Stimulated activated naive CD8-positive, alpha-beta T cell treated with anti-CD3 and anti-CD28 coated beads, Interleukin-15, Interleukin-2, amounts not matched to agents 100 U/mL and 50 U/mL, for 24 hours (primary cell): ENCODE measurements around the gene KNDC1.
A peak's percentile ranks its signal among the peaks of the same experiment; 100 is the strongest.
"Not testable (repeated sequence)": the region's sequence is repeated elsewhere in the genome, so short reads cannot be mapped to it uniquely, and the experiment has no call there.

Experiments
- ATAC-seq: fragments of 150-1000 bp; cut with Tn5 transposase; one replicate; pipeline ENCODE4 v1.10.0; 2021
- DNase-seq: peaks from one replicate; pipeline ENCODE4 v3.0.0; 2021

KNDC1 gene

GRCh38 chr10:133126431-133127290, 33.4 kb upstream of the KNDC1 start:
- no peak for ATAC-seq
- no peak for DNase-seq

GRCh38 chr10:133127291-133128125, 32.5 kb upstream of the KNDC1 start:
- DNase-seq (peak; percentile 63), ATAC-seq (no peak)

GRCh38 chr10:133128126-133129070, 31.6 kb upstream of the KNDC1 start:
- ATAC-seq, result no peak
- DNase-seq, result no peak

- ATAC-seq, result no peak
- no peak for DNase-seq
Measured at GRCh38 chr10:133129071-133129858, 30.8 kb upstream of the KNDC1 start.

- ATAC-seq (no peak), DNase-seq (no peak)
Measured at GRCh38 chr10:133129859-133130495, 30.0 kb upstream of the KNDC1 start.

DNA sequence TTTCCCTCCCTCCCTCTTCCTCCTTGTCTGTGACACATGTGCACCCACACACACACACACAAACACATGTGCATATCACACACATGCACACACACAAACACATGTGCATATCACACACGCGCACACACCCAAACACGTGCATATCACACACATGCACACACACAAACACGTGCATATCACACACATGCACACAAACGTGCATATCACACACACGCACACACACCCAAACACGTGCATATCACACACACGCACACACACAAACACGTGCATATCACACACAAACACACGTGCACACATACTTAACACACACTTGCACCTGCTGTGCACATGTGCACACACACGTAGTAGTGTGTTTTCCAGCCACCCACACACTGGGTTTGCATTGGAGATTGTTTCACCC, 29.4 kb upstream of the KNDC1 start:
- no peak for ATAC-seq
- DNase-seq, result no peak

DNA sequence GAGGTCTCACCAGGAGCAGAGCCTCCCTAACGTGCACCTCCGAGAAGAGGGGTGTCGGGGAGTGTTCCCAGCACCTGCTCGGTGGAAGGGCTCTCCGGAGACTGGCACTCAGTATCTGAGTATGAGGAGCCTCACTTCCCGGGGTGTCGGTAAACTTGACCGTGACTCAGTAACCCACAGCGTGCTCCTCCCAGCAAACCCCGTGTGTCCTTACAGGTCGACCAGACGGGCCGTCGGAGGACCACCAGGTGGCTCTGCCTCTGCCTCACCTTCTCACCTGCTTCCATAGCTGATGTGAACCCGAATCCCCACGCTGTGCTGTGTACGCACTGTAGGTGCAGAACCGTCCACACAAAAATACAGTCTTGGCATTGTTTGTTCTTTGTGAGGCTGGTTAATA, 29.0 kb upstream of the KNDC1 start:
- no peak for ATAC-seq
- no peak for DNase-seq

DNA sequence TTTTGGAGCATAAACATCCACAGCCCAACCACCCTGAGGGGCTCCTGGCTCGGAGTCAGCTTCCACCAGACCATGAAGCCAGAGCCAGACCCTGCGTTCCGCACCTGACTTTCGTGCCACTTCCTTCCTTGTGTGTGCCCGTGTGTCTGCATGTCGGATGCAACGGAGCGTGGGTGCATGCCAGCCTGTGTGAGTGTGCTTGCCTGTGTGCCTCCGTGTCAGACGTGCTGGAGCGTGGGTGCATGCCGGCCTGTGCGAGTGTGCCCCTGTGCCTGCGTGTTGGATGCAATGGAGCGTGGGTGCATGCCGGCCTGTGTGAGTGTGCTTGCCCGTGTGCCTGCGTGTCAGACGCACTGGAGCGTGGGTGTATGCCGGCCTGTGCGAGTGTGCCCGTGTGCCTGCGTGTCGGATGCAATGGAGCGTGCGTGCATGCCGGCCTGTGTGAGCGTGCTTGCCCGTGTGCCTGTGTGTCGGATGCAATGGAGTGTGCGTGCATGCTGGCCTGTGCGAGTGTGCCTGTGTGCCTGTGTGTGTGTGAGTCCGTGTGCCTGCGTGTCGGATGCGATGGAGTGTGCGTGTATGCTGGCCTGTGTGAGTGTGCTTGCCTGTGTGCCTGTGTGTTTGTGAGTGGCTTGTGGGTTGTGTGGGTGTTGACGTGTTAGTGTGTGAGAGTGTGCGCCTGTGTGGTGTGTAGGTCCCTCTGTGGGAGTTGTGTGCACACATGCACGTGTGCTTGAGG, 28.1 kb upstream of the KNDC1 start:
- DNase-seq (no peak), ATAC-seq (no peak)

- ATAC-seq, result no peak
- DNase-seq, result no peak
Measured at GRCh38 chr10:133132473-133133291, 27.3 kb upstream of the KNDC1 start.

- ATAC-seq (no peak), DNase-seq (no peak)
Measured at GRCh38 chr10:133133471-133134231, 26.4 kb upstream of the KNDC1 start.

- ATAC-seq (no peak), DNase-seq (no peak)
Measured at GRCh38 chr10:133134411-133135115, 25.5 kb upstream of the KNDC1 start.

DNA sequence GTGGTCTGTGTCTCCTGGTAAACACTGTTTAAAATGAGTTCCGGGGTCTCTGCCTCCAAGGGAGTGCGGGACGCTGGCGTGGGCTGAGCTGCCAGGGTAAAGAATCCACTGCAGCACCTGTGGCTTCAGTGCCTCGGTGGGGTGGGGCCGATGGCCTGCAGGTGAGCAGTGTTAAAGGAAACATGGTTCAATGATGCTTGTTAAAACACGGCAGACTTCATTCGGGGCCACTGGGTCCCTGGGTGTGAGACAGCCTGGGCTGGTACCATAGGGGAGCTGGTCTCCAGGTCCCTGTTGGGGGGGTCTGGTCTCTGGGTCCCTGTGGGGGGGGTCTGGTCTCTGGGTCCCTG, 24.9 kb upstream of the KNDC1 start:
- ATAC-seq (no peak), DNase-seq (no peak)

DNA sequence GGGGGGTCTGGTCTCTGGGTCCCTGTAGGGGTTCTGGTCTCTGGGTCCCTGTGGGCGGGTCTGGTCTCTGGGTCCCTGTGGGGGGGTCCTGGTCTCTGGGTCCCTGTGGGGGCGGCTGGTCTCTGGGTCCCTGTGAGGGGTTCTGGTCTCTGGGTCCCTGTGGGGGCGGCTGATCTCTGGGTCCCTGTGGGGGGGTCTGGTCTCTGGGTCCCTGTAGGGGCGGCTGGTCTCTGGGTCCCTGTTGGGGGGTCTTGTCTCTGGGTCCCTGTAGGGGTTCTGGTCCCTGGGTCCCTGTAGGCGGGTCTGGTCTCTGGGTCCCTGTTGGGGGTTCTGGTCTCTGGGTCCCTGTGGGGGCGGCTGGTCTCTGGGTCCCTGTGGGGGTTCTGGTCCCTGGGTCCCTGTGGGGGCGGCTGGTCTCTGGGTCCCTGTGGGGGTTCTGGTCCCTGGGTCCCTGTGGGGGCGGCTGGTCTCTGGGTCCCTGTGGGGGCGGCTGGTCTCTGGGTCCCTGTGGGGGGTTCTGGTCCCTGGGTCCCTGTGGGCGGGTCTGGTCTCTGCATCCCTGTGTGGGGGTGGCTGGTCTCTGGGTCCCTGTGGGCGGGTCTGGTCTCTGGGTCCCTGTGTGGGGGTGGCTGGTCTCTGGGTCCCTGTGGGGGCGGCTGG, 22.4 kb upstream of the KNDC1 start:
- ATAC-seq, DNase-seq: not testable (repeated sequence)

DNA sequence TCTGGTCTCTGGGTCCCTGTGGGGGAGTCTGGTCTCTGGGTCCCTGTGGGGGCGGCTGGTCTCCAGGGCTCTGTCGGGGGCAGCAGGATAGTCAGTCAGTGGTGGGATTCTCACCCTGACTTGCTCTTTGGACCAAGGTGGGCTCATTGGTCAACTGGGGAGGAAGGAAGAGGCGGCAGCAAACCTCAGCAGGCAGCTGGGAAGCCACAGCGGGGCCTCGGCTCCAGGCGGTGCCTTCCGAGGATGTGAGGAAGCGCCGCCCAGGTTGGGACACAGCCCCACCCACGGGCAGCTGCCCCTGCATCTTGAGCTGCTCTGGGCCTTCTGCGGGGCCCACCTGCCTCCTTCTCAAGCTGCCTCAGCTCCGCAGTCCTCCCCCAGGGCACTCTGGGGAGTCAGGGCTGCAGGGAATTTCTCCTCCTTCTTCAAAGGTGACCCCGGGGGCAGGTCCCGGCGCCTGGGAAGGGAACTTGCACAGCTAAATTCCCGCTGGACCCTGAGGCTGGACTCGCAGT, 20.4 kb upstream of the KNDC1 start:
- no peak for DNase-seq
- no peak for ATAC-seq

GRCh38 chr10:133140417-133141143, 19.4 kb upstream of the KNDC1 start:
- DNase-seq (no peak), ATAC-seq (no peak)
